EH (cell line): ENCODE results near the gene GALNT9.
"Not testable (repeated sequence)": the region's sequence is repeated elsewhere in the genome, so short reads cannot be mapped to it uniquely, and the experiment has no call there.

Source experiments
- DNase-seq: peaks from one replicate; pipeline ENCODE4 v3.0.0-alpha.2; 2015; ENCODE audit warnings: low read depth

GALNT9 gene

GRCh38 chr12:132329036-132329719, at the start of gene GALNT9:
GALNT9 (minus strand) TSS chr12:132329589; CDS start chr12:132329203, 386 bp downstream.
- no peak for DNase-seq

- DNase-seq, result not testable (repeated sequence)
Measured at GRCh38 chr12:132379057-132379456, 49.7 kb upstream of the GALNT9 start.

DNA sequence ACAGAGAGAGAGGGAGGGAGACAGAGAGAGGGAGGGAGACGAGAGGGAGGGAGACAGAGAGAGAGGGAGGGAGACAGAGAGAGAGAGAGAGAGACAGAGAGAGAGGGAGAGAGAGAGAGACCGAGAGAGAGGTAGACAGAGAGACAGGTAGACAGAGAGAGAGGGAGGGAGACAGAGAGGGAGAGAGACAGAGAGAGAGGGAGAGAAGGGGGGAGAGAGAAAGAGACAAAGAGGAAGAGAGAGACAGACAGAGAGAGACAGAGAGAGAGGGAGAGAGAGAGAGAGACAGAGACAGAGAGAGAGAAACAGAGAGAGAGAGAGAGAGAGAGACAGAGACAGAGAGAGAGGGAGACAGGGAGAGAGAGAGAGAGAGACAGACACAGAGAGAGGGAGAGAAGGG, 47.8 kb upstream of the GALNT9 start:
- DNase-seq, result no peak

- no peak for DNase-seq
Measured at GRCh38 chr12:132376464-132376830, 47.1 kb upstream of the GALNT9 start.

- DNase-seq, result no peak
Measured at GRCh38 chr12:132375747-132376463, 46.5 kb upstream of the GALNT9 start.

DNA sequence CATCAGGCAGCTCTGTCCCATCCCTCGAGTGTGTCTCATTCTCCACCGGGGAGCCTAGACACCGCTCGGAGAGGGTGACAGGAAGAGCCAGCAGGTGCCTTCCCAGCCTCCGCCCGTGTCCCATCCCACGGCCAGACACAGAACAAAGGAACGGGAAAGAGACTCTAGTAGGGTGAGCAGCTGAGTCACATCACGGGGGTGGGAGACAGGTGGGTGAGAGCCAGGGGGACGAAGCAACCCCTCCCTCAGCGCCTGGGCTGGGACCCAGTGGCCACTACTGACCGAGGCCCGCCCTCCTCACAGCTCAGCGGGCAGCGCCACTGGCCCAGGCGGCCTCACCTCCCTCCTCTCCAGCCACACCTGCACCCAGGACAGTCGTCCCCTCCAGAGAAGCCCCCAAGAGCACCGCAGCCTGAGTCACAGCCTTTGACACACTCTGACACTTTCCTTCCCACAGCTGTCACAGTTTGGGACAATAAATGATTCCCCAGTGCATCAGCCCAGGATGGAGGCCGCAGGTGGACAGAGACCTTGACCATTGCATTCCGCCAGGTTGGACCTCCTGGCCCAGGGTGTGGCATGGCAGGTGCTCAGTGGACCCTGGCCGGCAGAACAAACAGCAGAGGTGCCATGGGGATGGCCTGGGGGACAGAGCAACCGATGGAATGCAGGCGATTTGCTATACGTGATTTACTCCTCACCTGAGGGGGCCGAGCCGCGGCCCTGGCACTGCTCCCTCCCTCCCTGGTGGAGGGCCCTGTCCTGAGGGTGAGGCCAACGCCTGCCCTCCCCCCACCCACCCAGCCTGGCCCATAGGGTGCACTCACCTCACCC, 45.4 kb upstream of the GALNT9 start:
- no peak for DNase-seq

DNA sequence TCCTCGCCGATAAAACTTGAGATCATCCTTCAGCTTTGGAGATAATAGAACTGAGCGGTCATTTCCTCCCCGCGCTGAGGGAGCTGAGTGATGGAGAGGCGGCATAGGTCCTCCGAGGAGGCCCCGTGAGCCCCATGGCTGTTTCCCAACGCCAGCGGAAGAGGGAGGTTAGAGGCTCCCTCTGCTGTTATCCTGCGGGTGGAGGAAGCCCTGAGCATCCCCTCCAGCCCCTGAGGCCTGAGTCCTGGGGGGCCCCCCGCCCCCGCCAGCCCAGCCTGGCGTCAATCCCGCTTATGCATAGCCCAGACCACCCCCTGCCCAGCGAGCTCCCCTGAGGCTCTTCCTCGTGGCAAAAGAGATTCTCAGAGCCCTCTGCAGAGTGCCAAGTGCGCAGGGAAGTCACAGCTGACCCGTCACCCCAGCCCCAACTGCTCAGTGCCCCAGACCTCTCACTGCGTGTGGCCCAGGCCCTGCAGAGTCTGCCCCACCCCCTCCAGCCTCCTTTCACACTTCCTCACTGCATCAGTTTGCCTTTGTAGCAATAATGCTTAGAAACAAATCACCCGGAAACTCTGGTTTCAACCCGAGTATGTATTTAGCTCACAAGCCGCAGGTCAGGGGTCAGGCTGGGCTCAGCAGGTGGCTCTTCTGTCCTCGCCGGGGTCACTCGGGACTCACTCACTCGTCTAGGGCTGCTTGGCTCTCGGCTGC, 44.7 kb upstream of the GALNT9 start:
- DNase-seq, result peak; percentile 8

GRCh38 chr12:132367852-132368251, 38.5 kb upstream of the GALNT9 start:
- no peak for DNase-seq

DNA sequence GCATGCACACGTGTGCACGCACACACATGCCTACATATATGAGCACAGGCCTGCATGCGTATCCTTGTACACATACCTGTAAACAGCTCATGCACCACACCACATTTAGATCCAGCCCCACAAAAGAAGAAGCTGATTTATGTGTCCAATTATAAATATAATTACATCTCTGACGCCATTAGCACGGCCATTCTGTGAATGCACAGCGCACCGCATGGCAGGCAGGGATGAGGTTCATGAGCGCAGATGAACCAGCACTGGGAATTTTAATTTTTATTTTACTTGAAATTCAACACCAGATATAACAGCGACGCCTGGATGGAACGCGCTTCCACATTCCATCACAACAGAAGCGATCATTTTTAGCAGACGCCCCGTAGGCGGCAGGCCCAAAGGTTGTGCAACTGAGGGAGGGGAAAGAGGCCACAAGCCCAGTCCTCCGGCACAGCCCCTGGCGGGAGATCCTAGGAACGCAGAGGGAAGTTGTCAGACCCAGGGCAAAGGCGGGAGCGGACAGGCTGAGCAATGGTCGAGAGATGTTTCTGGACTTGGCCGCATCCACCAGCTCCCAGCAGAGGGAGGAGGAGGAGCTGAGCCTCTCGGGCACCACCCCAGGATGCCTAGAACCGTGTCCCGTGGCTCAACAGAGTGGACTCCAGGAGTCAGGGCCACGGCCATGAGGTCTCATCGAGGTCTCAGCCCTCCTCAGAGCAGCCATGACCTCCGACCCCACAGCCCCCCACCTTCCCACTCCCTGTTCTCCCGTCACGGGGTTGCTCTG, 37.9 kb upstream of the GALNT9 start:
- no peak for DNase-seq

GRCh38 chr12:132366341-132366861, 37.0 kb upstream of the GALNT9 start:
- no peak for DNase-seq

- DNase-seq, result no peak
Measured at GRCh38 chr12:132365226-132365625, 35.8 kb upstream of the GALNT9 start.

GRCh38 chr12:132364348-132364902, 35.0 kb upstream of the GALNT9 start:
- no peak for DNase-seq

- DNase-seq, result no peak
Measured at GRCh38 chr12:132363661-132364347, 34.4 kb upstream of the GALNT9 start.

GRCh38 chr12:132362996-132363660, 33.7 kb upstream of the GALNT9 start:
- DNase-seq, result no peak

GRCh38 chr12:132360906-132361777, 31.8 kb upstream of the GALNT9 start:
- no peak for DNase-seq

DNA sequence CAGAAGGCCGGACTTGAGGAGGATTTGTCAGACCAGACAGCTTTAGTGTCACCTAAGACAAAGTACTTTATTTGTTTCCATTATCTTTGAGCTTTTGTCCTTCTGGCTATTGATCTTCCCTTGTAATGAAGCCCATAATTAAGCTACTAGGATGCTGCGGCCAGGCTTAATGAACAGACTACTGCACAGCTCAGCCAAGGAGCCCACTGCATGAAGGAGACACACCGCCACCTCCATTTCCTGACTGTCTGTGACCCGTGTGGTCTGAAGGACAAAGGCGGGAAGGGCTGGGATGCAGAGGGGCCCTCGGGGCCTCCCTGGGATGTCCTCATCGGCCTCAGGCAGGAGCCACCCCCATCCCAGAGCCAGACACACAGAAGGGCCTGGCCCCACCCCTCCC, 31.0 kb upstream of the GALNT9 start:
- no peak for DNase-seq

DNA sequence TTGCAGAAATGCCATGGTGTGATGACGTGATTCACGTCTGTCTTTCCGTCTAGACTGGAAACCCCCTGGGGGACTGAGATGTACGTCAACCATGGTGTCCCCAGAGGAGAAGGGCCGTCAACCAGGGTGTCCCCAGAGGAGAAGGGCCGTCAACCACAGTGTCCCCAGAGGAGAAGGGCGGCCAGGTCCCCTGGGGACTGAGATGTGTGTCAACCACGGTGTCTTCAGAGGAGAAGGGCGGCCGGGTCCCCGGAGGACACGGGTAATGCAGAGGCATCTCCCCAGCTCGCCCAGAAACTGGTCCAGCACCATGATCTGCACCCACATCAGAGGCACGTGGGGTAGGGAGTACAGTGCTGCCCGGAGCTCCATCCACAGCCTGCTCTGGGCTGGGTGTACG, 30.6 kb upstream of the GALNT9 start:
- DNase-seq, result no peak

GRCh38 chr12:132359551-132359950, 30.2 kb upstream of the GALNT9 start:
- no peak for DNase-seq
